SK-N-SH (cell line): ENCODE results near the gene NR6A1.
A peak's percentile ranks its signal among the peaks of the same experiment; 100 is the strongest.

Experiments used
- CHD2 ChIP-seq: fragments of 150-350 bp; IDR thresholded peaks from 2 replicates; pipeline ENCODE4 v1.6.1; 2018; ENCODE audit warnings: low read length; ENCODE audit not compliant: partially characterized antibody
- CTCF ChIP-seq: fragments of 200-600 bp; sonication (generic); IDR thresholded peaks from 2 replicates; pipeline ENCODE4 v1.6.1; 2017; ENCODE audit warnings: antibody characterized with exemption, mild to moderate bottlenecking, moderate library complexity
- EP300 ChIP-seq, 2 experiments: IDR thresholded peaks; 2 replicates each; pipeline versions ENCODE4 v1.4.0 to v1.6.1; 2012; ENCODE audit warnings: borderline replicate concordance in 1 of 2, low read depth in 1 of 2, low read length in 1 of 2
- IRF3 ChIP-seq: fragments of 150-350 bp; IDR thresholded peaks from 2 replicates; pipeline ENCODE4 v1.6.1; 2016; ENCODE audit warnings: mild to moderate bottlenecking, low read depth, low read length
- NFIC ChIP-seq: IDR thresholded peaks from 2 replicates; pipeline ENCODE4 v1.4.0; 2012; ENCODE audit warnings: borderline replicate concordance
- RAD21 ChIP-seq: IDR thresholded peaks from 2 replicates; pipeline ENCODE4 v1.6.1; 2012; ENCODE audit warnings: mild to moderate bottlenecking, low read length
- REST ChIP-seq: IDR thresholded peaks from 2 replicates; pipeline ENCODE4 v1.6.1; 2012; ENCODE audit warnings: mild to moderate bottlenecking, low read depth, low read length, moderate library complexity
- SMC3 ChIP-seq: IDR thresholded peaks from 2 replicates; pipeline ENCODE4 v1.6.1; 2012; ENCODE audit warnings: low read depth, low read length, improper control_type of control experiment
- TAF1 ChIP-seq: IDR thresholded peaks from 2 replicates; pipeline ENCODE4 v1.6.1; 2012; ENCODE audit warnings: low read depth, mild to moderate bottlenecking, low read length, moderate library complexity, borderline replicate concordance
- USF1 ChIP-seq: IDR thresholded peaks from 2 replicates; pipeline ENCODE4 v1.4.0; 2012; ENCODE audit warnings: low read depth, borderline replicate concordance
- YY1 ChIP-seq: IDR thresholded peaks from 2 replicates; pipeline ENCODE4 v1.4.0; 2012; ENCODE audit warnings: low read depth, mild to moderate bottlenecking

- TF ChIP-seq CTCF (peak; percentile 79), IRF3 (no peak), USF1 (no peak), RAD21 (peak; percentile 84), EP300 (IDR thresholded peaks at IDR 0.05; ENCODE audit: borderline replicate concordance in 1 of 2, low read depth in 1 of 2, low read length in 1 of 2) (no peak), REST (no peak), TAF1 (no peak), NFIC (no peak), YY1 (no peak), CHD2 (no peak), SMC3 (peak; percentile 95)
Measured at GRCh38 chr9:124774129-124774978, 3.2 kb upstream of the NR6A1 start.
